NCI-H2227 treated with DMSO at 0.1 percent for 48 hours (cell line): ENCODE measurements around the gene NCAM2.

Experiments
- DNase-seq: peaks from one replicate; lab custom pipeline; 2025; lab: John Stamatoyannopoulos, UW

The NCAM2 gene

DNA sequence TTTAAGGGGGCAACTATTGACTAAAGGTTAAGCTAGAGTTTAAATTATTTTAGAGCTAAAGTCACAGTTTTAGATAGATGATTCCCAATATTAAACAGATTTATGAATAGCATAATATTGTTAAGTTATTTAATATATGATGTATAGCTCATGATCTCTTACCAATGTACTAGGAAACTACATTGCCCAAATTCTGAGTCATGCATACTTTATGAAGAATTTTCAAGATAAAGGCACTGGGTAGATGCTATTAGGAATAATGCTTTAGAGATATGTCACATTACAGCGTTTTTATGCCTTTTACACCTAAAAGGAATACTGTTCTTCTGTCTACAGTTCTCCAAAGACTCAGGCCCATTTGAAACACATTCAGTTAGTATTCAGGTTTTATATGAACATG, 215.1 kb downstream of the NCAM2 start:
- no peak for DNase-seq

DNA sequence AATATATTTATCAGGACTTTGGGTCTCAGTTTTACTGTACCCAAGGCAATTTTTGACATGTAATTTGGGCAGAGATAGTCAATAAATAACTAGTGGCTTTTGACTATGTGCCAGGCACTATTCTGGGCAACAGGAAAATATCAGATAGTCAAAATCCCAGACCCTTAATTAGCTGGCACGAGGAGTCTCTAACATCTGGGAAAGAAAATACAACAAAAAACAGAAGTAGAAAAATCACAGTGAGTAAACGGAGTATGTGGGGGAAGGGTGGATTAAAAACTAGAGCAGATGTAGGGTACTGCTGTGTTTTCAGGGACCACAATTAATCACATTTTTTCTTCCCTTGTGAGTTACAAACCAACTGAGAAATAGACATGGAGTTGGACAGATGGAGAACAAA, 217.8 kb downstream of the NCAM2 start:
- DNase-seq: no peak

DNA sequence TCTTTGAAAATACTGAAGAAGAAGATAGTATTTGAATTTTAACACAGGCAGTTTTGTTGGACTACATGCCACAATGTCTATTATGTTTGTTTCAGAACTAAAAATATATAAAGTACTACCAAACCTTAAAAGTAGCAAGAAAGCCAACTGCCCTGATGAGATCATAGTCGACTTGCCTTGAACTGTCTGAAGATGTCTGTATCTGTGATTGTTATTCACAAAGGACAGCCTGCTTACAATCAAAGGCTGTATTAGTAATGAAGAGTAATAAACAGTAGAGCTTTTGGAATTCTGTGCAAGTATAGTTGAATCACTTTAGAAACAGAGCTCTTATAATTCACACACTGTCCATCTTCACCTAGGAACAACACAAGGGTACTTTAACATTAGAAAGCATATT, 228.3 kb downstream of the NCAM2 start:
- DNase-seq: no peak

DNA sequence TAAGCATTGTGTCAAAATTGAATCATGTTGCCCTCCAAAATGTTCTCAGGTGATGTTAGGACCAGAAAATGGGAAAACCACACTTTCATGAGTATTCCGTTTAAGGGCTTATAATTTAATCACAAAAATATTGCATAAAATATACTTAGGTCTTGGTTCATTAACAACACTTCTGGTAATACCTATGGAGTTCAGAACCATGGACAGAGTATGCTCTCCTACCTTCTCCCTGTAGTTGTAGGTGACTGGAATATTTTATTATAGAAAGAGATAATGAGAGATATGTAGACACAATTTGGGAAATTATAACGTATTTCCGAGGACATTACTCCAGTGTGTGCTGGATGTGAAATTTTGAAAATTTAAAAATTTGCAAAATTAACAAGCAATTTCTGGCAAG, 232.5 kb downstream of the NCAM2 start:
- DNase-seq: no peak

DNA sequence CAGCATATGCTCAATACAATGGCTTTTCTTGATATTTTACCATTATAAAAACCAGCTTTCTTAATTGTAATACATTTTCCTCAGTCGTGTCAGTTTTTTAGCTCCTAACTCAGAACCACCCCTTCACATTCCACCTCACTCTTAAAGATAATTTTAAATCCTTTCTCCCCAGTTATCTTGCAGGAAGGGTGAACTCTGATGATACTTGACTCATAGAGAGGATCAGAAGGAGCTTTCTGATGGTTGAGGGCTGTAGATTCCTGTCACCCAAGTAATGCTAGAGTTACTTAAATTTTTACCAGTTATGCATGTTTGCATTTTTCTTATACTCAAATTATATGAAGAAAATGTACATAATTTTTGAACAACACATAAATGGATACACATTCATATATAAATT, 233.7 kb downstream of the NCAM2 start:
- DNase-seq: no peak

DNA sequence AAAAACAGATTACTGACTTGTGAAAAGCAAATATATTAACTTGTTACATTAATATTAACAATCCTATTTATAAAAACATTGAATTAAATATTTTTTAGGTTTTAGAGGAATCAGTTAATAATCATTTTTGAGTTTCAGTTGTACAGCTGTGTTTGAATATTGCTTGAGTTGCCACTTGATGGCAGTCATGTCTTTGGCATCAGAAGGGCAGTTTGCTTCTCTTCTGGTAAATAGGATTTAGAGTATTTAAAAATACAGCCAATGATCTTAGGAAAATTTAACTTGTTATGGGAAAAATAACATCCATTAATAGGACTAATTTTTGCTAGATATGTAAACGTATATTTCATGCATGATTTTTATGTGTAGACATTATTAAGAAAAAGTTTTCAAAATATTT, 234.1 kb downstream of the NCAM2 start:
- no peak for DNase-seq

DNA sequence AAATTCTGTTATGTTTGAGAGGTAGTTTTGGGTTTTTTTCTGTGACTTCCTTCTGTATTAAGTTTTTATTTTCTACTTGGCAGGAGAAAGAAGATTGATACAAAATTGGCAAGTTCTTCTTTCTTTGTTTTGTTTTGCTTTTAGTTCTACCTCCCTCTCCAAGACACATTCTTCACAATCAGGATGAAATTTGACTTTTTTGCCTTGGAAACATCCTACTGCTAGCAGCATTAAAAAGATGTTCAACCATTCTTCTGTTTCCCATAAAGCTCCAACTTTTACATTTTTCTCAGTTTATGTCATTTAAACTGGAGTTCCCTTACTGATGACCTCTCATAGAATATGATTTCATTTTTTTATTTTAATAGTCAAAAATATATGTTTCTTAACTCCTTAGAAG, 234.8 kb downstream of the NCAM2 start:
- DNase-seq: no peak

DNA sequence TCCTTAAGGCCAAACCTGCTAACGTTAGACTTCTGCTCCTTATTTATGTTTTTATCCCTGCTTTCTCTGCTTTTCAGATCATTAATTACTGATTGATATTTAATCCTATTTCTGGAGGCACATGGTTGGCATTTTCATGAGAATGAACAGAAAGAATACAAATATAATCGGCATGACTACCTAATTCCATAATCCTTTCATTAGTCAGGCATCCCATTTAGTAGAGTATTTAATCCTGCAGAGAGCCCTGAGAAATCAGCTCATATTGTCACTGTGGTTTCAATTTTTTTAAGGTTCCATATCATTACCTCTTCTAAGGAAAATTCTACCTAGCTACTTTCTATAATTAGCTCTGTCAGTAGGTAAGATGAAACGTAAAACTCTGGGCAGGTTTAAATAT, 238.8 kb downstream of the NCAM2 start:
- DNase-seq: no peak

DNA sequence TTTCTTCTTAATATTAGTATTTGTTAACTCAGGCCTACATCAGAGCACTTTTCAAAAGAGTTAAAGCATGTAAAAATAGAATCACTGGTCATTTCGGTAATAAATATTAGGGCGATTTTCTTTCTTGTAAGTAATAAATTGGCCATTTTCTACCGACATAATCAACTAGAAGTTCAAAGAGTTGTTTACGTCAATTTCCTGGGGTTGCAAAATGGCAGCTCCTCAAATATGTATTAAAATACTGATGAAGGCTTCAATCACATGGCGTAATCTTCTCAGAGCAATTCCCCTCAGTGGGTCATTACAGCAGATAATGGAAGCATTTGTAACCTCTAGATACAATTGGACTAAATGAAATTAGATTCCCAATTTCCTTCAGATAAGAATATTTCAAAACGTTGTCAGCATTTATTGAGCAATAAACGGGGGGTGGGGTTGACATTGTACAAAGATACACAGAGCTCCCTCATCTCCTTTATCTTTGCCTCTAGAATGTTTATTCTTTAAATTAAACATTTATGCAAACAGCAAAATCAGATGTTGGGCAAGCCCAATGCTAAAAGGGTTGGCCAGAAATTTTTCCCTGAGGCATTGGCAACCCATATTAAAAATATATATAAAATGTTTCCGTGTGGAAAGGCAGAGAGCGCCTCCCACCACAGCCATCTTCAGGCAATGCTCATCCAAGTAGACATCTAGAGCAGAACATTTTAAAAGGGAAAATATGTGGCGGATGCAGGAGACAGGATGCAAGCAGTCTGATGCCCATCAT, 240.6 kb downstream of the NCAM2 start:
- DNase-seq: peak; percentile 88

DNA sequence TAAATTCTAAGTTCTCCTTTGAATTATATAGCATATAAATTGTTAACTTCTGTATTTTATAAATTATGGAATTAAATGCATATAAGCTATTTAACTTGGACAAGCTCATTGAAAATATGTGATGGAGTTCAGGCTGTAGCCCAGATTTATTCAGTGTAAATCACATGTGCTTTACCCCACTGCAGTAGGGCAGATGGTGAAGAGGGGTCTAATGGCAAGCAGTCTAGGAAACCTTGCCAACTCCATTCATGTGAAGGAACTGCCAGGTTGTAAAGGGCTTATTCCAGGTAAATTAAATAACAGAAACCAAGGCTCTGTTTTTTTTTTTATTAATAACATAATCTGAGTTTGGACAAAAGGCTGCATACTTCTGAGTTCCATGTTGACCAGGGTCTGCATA, 243.2 kb downstream of the NCAM2 start:
- no peak for DNase-seq

DNA sequence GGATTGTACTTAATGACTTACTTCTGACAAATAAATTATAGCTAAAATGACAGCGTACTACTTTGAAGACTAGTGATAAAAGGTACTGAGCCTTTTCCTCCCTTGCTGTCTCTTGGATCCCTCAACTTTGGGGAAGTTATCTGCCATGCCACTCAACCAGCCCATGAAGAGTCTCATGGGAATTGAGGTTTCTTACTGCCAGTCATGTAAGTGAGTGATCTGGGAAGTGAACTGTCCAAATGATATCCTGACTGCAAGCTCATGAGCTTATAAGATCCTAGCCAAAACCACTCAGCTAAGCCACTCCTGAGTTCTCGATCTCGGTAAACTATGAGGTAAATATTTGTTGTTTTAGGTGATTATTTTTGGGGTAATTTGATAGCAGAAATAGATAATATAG, 247.8 kb downstream of the NCAM2 start:
- no peak for DNase-seq

DNA sequence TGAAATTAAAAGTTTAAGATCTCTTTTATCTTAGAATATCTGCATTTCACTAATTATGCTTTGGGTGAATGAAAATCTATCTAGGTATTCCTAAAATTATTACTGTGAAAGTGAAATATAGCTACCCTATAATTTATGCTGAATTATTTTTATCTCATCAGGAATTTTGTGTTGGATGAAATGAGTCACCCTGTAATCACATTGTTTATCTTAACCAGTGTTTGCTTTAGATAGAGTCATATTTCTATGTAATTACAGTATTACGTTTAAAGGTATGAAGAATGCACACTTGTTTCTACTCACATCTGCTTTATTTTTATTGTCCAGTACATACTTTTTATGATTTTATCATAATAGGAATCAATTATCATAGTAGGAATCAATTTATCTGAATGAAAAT, 249.2 kb downstream of the NCAM2 start:
- DNase-seq: no peak

DNA sequence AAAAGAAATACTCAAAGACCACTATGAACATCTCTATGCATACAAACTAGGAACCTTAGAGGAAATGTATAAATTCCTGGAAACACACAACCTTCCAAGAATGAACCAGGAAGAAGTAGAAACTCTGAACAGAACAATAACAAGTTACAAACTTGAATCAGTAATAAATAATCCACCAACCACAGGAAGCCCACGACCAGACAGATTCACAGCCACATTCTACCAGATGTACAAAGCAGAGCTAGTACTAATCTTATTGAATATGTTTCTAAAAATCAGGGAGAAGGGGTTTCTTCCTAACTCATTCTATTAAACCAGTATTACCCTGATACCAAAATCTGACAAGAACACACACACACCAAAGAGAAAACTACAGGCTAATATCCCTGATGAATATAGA, 263.8 kb downstream of the NCAM2 start:
- no peak for DNase-seq

DNA sequence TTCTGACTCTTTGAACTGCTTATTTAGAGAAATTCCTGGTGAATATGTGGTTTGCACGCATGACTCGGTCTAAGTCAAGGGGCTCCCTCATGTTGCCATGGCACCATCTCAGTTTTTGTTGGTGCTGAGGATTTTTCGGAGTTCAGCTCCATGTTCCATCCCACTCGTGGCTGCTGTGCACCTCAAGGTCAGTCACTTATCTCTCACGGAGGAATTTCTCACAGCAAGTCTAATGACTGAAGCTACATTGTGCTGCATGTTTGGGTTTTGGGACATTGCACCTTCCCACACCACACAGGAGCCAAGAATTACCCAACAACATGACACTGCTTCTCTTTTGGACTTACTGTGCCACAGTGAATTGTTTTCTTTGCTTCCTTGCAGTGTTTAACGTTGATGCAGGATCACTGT, 269.9 kb downstream of the NCAM2 start:
- DNase-seq: peak; percentile 63

DNA sequence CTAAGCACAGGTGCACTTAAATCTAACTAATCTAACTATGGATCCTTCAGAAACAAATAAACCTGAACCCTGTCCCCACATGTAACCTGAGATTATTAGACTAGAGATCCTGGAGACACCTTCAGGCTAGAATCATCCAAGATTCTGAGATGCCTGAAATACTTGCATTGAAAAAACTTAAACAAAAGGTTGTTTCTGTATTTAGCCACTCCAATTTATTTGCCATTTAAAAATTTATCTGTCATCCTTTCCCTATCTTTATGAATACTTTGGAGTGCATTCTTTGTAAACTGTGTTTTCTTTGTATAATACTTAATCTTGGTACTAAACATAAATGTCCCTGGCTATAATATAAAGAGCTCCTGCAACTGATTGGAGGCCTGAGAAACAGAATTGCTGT, 270.7 kb downstream of the NCAM2 start:
- DNase-seq: no peak

DNA sequence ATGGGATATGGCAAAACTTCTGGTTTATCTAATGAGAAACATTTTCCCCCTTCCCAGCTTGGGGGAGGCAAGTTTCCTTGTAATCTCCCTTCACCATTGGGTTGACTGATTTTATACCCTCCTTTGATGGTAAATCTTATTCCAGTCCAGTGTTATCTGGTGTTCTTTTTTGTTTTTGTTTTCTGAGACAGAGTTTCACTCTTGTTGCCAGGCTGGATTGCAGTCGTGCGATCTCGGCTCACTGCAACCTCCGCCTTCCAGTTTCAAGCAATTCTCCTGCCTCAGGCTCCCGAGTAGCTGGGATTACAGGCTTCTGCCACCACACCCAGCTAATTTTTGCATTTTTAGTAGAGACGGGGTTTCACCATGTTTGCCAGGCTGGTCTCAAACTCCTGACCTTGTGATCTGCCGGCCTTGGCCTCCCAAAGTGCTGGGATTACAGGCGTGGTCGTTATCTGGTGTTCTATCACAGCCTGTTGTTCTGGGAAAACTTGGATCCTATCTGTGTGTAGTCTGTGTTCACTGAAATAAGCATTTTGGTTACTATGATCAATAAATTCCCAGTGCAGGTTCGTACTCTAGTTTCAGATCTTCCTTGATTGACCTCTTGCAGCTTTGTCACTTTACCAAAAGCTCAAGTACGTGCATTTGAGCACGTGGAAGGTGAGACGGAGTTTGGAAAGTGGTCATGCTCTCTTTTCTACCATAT, 281.1 kb downstream of the NCAM2 start:
- DNase-seq: no peak

DNA sequence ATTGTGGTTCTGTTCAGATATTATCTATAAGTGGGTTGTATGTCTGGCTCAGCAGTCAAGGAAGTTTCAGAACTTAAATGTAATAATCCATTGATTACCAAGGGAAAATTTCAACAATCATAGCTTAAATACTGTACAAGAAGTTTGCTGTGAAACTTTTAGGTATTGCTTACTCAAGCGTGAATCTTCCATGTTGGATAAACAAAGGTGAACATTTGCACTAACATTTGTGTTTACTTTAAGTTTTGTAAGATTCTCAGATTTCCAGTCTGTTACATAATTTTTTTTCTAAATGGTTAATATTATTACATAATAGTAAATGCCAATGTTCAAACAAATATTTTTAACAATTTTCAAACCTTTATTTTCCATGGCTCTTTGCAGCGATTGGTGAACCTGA, 285.6 kb downstream of the NCAM2 start:
- DNase-seq: no peak

DNA sequence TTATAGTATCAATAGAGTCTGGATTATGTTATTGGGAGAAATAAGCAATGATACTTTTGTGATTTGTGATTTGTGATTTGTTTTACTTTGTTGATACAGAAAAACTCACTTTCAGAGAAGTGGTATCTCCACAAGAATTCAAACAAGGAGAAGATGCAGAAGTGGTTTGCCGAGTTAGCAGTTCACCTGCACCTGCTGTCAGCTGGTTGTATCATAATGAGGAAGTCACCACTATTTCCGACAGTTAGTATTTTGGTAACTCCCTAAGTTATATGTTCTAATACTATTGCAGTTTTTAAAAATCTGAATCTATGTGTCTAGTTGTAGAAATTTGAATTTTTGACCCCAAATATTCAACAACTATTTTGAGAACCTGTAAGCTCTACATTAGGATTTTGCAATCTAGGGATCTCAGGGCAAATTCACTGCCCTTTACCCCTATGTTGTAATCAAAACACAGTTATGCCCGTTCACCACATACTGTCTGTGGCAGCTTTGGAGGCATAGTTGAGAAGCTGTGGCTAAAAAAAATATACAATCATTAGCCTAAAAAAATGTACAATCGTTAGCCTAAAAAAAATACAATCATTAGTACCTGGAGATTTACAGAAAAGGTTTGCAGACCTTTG, 288.1 kb downstream of the NCAM2 start:
- no peak for DNase-seq

DNA sequence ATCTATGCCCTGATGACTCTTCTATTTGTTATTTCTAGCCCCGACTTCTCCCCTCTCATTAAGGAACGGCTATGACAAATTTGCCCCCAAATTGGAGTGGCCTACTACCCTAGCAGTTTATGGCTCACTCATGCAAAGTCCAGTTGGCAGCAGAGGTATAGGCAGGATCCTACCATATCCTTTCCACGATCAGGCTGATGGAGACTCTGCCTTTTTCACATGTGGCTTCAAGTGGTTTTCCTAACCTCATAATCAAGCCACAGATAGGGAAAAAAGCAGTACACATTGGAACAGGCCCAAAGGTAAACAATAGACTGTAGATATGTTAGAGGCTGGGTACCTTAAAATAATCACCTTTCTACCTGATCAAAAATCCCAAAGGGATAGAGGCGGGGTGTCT, 292.5 kb downstream of the NCAM2 start:
- DNase-seq: no peak

DNA sequence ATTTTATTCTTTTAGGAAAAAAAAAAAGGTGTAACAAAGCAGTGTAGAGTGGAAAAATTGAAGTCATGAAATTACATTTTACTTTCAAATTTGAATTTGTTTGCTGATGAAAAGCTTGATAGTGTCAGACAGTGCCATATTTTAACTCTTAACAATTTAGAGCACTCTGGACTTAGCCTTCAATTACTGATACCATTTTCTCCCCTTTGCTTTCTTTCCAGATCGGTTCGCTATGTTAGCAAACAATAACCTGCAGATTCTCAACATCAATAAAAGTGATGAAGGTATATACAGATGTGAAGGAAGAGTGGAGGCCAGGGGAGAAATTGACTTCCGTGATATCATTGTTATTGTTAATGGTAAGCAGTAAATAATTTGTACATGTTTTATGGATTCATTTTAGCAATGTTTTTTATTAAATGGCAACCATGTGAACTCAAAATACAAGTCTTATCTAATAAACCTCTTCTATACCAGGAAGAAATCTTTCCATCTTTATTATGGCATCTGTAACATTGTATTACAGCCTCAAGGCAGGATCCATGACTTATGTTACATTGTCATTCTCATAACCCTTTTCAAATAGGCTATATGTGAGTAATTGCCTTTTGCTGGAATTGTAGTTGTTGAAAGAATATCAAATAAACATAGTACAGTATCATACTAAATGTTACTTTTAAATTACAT, 293.8 kb downstream of the NCAM2 start:
- no peak for DNase-seq

DNA sequence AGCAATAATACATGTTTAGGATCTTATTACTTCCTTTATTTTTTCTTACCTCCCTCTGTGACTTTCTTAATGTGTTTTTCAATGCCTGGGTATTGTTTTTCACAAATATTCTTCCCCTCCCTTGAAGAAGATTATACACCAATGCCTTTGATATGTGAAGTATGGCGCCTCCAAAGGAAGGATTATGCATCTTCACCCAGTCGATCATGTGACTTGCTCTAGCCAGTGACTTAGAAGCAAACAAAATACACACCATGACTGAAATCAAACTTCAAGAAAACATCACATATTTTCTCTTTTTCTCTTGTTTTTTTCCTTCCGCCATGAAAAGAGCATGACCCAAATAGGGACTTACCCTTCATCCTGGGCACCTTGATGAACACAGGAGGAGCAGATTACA, 297.1 kb downstream of the NCAM2 start:
- DNase-seq: no peak

DNA sequence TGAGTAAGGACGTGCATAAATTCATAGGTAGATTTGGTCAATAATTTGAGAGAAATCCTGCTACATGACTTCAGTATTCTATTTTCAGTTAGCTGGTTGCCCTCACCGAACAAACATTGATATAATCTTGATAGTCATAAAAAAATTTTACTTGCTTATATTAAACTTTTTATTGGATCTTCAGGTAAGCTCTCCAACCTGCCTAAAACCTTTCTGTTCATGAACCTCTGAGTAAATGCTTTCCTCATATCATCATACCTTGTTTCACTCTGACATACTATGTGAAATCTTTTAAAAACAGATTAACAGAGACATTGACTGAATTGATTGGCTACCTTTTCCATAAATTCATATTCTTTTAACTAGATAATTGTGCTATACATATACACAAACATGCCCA, 299.0 kb downstream of the NCAM2 start:
- no peak for DNase-seq

DNA sequence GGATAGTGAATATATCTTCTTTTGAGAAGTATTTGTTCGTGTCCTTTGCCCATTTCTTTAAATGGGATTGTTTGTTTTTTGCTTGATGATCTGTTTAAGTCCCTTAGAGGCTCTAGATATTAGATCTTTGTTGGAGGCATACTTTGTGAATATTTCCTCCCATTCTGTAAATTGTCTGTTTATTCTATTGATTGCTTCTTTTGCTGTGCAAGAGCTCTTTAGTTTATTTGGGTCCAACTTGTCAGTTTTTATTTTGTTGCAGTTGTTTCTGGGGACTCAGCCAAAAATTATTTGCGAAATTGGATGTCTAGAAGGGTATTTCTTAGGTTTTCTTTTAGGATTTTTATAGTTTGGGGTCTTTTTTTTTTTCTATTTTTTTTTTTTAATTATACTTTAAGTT, 302.8 kb downstream of the NCAM2 start:
- no peak for DNase-seq
